SK-N-SH treated with all-trans-retinoic acid at 6 μM for 48 hours (cell line): ENCODE measurements around the gene STAB2.

Source experiments
- ATAC-seq: fragments of 200-7000 bp; cut with Tn5 transposase; 3 replicates; pipeline ENCODE4 v1.9.1; 2020; ENCODE audit warnings: mild to moderate bottlenecking, moderate library complexity
- ARNTL ChIP-seq: fragments of 450-650 bp; formaldehyde crosslinking; IDR thresholded peaks from 2 replicates; pipeline ENCODE4 v1.5.0; 2020; ENCODE audit warnings: low read depth, mild to moderate bottlenecking, moderate library complexity, borderline replicate concordance
- BACH2 ChIP-seq: fragments of 250-450 bp; sonication (Bioruptor Pico); IDR thresholded peaks from 2 replicates; pipeline ENCODE4 v1.9.0; 2021; ENCODE audit warnings: mild to moderate bottlenecking, borderline replicate concordance
- CREB5 ChIP-seq: fragments of 250-450 bp; sonication (Bioruptor Pico); IDR thresholded peaks from 2 replicates; pipeline ENCODE4 v1.5.1; 2020; ENCODE audit warnings: low read depth, mild to moderate bottlenecking, moderate library complexity
- CSRNP3 ChIP-seq: fragments of 250-450 bp; sonication (Bioruptor Pico); IDR thresholded peaks from 2 replicates; pipeline ENCODE4 v1.5.1; 2021; ENCODE audit warnings: mild to moderate bottlenecking, moderate library complexity
- ESRRG ChIP-seq: fragments of 250-450 bp; sonication (Bioruptor Pico); IDR thresholded peaks from 2 replicates; pipeline ENCODE4 v1.6.1; 2021; ENCODE audit warnings: mild to moderate bottlenecking
- GLIS3 ChIP-seq: fragments of 250-450 bp; sonication (Bioruptor Pico); IDR thresholded peaks from 2 replicates; pipeline ENCODE4 v1.5.0; 2020; ENCODE audit warnings: mild to moderate bottlenecking, moderate library complexity
- ISL1 ChIP-seq: fragments of 250-450 bp; sonication (Bioruptor Pico); IDR thresholded peaks from 2 replicates; pipeline ENCODE4 v2.1.2; 2022; ENCODE audit warnings: mild to moderate bottlenecking, moderate library complexity
- OSR1 ChIP-seq: fragments of 250-450 bp; sonication (Bioruptor Pico); IDR thresholded peaks from 2 replicates; pipeline ENCODE4 v1.8.0; 2022; ENCODE audit warnings: moderate library complexity, mild to moderate bottlenecking, inconsistent platforms
- PATZ1 ChIP-seq: fragments of 250-450 bp; sonication (Bioruptor Pico); IDR thresholded peaks from 2 replicates; pipeline ENCODE4 v1.8.0; 2020; ENCODE audit warnings: mild to moderate bottlenecking, moderate library complexity, borderline replicate concordance
- POU6F1 ChIP-seq: fragments of 250-450 bp; sonication (Bioruptor Pico); IDR thresholded peaks from 2 replicates; pipeline ENCODE4 v1.8.0; 2021; ENCODE audit warnings: low read depth, mild to moderate bottlenecking, moderate library complexity, borderline replicate concordance
- PPARA ChIP-seq: fragments of 250-450 bp; sonication (Bioruptor Pico); IDR thresholded peaks from 2 replicates; pipeline ENCODE4 v1.5.0; 2020; ENCODE audit warnings: mild to moderate bottlenecking, borderline replicate concordance
- RARB ChIP-seq: fragments of 250-450 bp; sonication (Bioruptor Pico); IDR thresholded peaks from 2 replicates; pipeline ENCODE4 v1.8.0; 2021; ENCODE audit warnings: mild to moderate bottlenecking, moderate library complexity
- SNAI2 ChIP-seq: fragments of 250-450 bp; sonication (Bioruptor Pico); IDR thresholded peaks from 2 replicates; pipeline ENCODE4 v1.5.0; 2020; ENCODE audit warnings: mild to moderate bottlenecking, moderate library complexity
- ZC3H10 ChIP-seq: fragments of 250-450 bp; sonication (Bioruptor Pico); IDR thresholded peaks from 2 replicates; pipeline ENCODE4 v1.5.1; 2021; ENCODE audit warnings: mild to moderate bottlenecking, moderate library complexity
- ZFP3 ChIP-seq: fragments of 250-450 bp; sonication (Bioruptor Pico); IDR thresholded peaks from 2 replicates; pipeline ENCODE4 v1.5.0; 2020; ENCODE audit warnings: mild to moderate bottlenecking, moderate library complexity
- ZFP30 ChIP-seq: fragments of 450-650 bp; formaldehyde crosslinking; IDR thresholded peaks from 2 replicates; pipeline ENCODE4 v1.5.0; 2022; ENCODE audit warnings: mild to moderate bottlenecking, moderate library complexity
- ZNF565 ChIP-seq: fragments of 450-650 bp; formaldehyde crosslinking; conservative IDR thresholded peaks from 2 replicates; pipeline ENCODE4 v1.5.0; 2020; ENCODE audit warnings: low read depth, mild to moderate bottlenecking, moderate library complexity
- ZNF70 ChIP-seq: fragments of 450-650 bp; formaldehyde crosslinking; IDR thresholded peaks from 2 replicates; pipeline ENCODE4 v1.5.0; 2020; ENCODE audit warnings: mild to moderate bottlenecking, moderate library complexity
- ZNF8 ChIP-seq: fragments of 450-650 bp; formaldehyde crosslinking; IDR thresholded peaks from 2 replicates; pipeline ENCODE4 v1.5.0; 2020; ENCODE audit warnings: mild to moderate bottlenecking, moderate library complexity
- TF ChIP-seq, protein P1 (sequence below): fragments of 250-450 bp; sonication (Bioruptor Pico); IDR thresholded peaks from 2 replicates; pipeline ENCODE4 v1.5.0; 2020; ENCODE audit warnings: mild to moderate bottlenecking, moderate library complexity

Gene STAB2

DNA sequence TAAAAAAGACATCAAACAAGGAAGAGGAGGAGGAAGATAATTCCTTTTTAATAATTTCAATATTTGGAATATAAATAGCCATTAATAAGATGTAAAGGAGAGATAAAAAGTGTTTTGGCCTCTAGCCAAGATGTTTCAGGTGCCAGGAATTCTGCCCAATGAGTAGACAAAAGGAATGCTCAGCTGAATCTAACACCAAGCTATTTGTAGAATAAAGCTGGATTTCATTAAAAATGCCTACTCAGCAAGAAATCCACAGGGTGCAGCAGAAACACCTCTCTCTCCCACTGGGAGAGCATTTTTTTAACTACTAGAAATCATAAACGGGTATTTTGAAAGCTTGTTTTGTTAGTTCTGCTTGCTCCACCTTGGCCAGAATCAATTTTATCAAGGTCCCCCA lies 4.1 kb upstream of the STAB2 start:
- no peak for ATAC-seq
- TF ChIP-seq ZFP30 (CRISPR knock-in tag) (no peak), ZFP3 (CRISPR knock-in tag) (no peak), ESRRG (CRISPR knock-in tag) (no peak), POU6F1 (CRISPR knock-in tag) (no peak), PPARA (no peak), PATZ1 (CRISPR knock-in tag) (no peak), RARB (CRISPR knock-in tag) (no peak), ISL1 (CRISPR knock-in tag) (no peak), CREB5 (CRISPR knock-in tag) (no peak), SNAI2 (CRISPR knock-in tag) (no peak), GLIS3 (no peak), CSRNP3 (CRISPR knock-in tag) (no peak), BACH2 (CRISPR knock-in tag) (no peak), ZNF8 (no peak), ZNF565 (CRISPR knock-in tag) (no peak), ARNTL (no peak)
- TF ChIP-seq, protein P1, sequence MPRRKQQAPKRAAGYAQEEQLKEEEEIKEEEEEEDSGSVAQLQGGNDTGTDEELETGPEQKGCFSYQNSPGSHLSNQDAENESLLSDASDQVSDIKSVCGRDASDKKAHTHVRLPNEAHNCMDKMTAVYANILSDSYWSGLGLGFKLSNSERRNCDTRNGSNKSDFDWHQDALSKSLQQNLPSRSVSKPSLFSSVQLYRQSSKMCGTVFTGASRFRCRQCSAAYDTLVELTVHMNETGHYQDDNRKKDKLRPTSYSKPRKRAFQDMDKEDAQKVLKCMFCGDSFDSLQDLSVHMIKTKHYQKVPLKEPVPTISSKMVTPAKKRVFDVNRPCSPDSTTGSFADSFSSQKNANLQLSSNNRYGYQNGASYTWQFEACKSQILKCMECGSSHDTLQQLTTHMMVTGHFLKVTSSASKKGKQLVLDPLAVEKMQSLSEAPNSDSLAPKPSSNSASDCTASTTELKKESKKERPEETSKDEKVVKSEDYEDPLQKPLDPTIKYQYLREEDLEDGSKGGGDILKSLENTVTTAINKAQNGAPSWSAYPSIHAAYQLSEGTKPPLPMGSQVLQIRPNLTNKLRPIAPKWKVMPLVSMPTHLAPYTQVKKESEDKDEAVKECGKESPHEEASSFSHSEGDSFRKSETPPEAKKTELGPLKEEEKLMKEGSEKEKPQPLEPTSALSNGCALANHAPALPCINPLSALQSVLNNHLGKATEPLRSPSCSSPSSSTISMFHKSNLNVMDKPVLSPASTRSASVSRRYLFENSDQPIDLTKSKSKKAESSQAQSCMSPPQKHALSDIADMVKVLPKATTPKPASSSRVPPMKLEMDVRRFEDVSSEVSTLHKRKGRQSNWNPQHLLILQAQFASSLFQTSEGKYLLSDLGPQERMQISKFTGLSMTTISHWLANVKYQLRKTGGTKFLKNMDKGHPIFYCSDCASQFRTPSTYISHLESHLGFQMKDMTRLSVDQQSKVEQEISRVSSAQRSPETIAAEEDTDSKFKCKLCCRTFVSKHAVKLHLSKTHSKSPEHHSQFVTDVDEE (CRISPR knock-in tag) = no peak
- TF ChIP-seq, all 23 proteins: peak for 0

- TF ChIP-seq CSRNP3 (CRISPR knock-in tag) = no peak
- TF ChIP-seq ZNF70 (CRISPR knock-in tag) = no peak
- no peak for TF ChIP-seq SNAI2 (CRISPR knock-in tag)
- TF ChIP-seq, protein P1 (CRISPR knock-in tag) = no peak
- no peak for TF ChIP-seq OSR1 (CRISPR knock-in tag)
- no peak for TF ChIP-seq CREB5 (CRISPR knock-in tag)
- TF ChIP-seq ZC3H10 (CRISPR knock-in tag) = no peak
- TF ChIP-seq ARNTL = no peak
- TF ChIP-seq BACH2 (CRISPR knock-in tag) = no peak
- no peak for TF ChIP-seq ESRRG (CRISPR knock-in tag)
- TF ChIP-seq ZNF565 (CRISPR knock-in tag) = no peak
- TF ChIP-seq ZFP30 (CRISPR knock-in tag) = no peak
- no peak for TF ChIP-seq GLIS3
- TF ChIP-seq PPARA = no peak
- TF ChIP-seq, all 23 proteins: peak for 0
- ATAC-seq = no peak
These were observed 941 bp upstream of the STAB2 start for GRCh38 chr12:103586132-103586531.
